OCI-LY1 (cell line): ENCODE measurements around the gene LIMD2.

Experiments used
- EZH2 ChIP-seq: fragments of 200-600 bp; sonication (generic), shearing (Covaris generic); IDR thresholded peaks from 2 replicates; pipeline ENCODE4 v1.8.0; 2017; ENCODE audit warnings: borderline replicate concordance, mixed run types, mild to moderate bottlenecking, antibody characterized with exemption, low read length, moderate library complexity, mixed read lengths
- TF ChIP-seq, protein P1 (sequence below): fragments of 200-600 bp; sonication (generic), shearing (Covaris generic); IDR thresholded peaks from 2 replicates; pipeline ENCODE4 v1.5.1; 2017; ENCODE audit warnings: mild to moderate bottlenecking, antibody characterized with exemption, low read length, moderate library complexity, mixed read lengths

DNA sequence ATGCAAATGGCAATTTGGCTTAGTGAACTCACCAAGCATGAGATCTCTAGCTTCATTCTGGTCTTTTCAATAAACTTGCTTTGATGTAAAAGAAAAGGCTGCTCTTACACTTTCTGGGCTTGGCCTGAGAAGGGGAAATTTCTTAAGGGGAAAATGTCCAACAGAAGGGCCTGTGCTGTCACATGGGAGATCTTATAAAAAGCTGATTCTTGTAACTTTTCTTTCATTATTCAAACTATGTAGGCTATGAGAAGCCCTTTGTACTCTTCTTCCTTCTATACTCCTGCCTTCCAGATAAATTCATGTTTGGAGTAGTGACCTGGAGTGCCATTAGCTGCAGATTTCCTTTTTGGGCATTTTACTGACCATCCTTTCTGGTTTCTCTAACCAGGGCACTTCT, 16.9 kb downstream of the LIMD2 start:
- TF ChIP-seq, protein P1, sequence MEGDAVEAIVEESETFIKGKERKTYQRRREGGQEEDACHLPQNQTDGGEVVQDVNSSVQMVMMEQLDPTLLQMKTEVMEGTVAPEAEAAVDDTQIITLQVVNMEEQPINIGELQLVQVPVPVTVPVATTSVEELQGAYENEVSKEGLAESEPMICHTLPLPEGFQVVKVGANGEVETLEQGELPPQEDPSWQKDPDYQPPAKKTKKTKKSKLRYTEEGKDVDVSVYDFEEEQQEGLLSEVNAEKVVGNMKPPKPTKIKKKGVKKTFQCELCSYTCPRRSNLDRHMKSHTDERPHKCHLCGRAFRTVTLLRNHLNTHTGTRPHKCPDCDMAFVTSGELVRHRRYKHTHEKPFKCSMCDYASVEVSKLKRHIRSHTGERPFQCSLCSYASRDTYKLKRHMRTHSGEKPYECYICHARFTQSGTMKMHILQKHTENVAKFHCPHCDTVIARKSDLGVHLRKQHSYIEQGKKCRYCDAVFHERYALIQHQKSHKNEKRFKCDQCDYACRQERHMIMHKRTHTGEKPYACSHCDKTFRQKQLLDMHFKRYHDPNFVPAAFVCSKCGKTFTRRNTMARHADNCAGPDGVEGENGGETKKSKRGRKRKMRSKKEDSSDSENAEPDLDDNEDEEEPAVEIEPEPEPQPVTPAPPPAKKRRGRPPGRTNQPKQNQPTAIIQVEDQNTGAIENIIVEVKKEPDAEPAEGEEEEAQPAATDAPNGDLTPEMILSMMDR = no peak
- no peak for TF ChIP-seq EZH2
